HG02884 (cell line): ENCODE results near the gene KLHL7.
"Not testable (repeated sequence)": the region's sequence is repeated elsewhere in the genome, so short reads cannot be mapped to it uniquely, and the experiment has no call there.

ENCODE experiments used
- ATAC-seq: cut with Tn5 transposase; IDR thresholded peaks from one replicate; pipeline ENCODE4 v1.9.1; 2021; ENCODE audit warnings: mild to moderate bottlenecking, moderate library complexity; ENCODE audit not compliant: unreplicated experiment

KLHL7 gene

DNA sequence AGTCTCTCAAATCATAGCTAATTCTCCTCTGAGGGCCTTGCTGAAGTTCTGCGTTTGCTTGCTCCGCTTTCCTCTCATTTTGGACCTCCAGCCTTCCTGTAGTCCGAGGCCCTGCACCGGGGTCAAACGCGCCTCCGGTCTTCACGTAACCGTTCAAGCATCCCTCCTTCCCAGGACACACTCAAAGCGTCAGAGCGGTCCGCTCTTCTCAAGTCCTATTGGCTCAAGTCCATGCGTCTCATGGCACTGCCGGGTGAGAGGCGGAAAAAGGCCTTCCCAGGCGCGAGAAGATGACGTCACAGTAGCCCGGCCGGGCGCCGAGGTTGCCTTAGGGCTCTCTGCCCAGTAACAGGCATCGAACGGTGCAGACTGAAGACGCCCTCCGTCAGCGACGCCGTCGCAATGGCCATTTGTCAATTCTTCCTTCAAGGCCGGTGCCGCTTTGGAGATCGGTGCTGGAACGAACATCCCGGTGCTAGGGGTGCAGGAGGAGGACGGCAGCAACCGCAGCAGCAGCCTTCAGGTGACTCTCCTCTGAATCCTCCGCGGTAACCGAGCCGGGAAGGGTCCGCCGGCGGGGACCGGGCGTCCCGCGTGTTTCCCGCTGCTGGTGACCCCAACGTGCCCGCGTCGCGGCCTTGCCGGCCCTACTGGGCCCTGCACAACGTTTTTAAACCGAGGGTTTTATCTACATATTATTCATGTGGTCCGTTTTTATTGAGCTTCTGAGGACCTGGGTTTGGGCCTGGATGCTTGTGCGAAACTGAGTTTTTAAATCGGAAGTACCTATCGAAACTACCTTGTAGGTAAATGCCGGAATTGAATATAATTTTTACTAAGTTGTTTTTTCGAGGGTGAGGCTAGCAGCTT, 76.3 kb downstream of the KLHL7 start, which contains the start of gene NUP42:
Gene NUP42, plus strand, starts transcription at position 365 of the 870 bp plus-strand sequence. Its CDS starts 38 bp downstream, at position 403.
- ATAC-seq = peak; percentile 96

DNA sequence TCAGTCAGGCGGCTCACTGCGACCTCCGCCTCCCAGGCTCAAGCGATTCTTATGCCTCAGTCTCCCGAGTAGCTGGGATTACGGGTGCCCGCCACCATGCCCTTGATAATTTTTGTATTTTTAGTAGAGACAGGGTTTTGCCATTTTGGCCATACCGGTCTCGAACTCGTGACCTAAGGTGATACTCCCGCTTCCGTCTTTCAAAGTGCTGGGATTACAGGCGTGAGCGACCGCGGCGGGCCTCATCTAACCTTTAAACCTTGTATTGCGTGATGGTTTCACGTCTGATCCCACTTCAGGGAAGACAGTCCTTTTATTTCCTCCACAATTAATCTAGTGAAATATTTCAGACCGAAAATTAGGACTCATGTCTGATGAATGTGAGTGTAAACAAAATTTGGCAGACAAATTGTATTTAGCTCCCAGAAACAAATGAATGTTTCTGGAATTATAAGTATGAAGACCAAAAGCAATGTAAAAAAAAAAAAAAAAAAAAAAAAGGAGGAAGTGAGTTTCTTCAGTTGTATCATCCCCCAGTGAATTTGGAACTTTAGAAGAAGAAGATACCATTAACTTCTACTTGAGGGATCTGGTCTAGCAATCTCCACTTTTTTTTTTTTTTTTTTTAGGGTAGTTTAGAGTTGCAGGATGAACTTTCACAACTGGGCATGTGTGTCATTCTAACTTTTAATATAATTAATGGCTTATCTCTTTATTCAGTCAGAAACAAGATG, 77.9 kb downstream of the KLHL7 start:
- no peak for ATAC-seq

DNA sequence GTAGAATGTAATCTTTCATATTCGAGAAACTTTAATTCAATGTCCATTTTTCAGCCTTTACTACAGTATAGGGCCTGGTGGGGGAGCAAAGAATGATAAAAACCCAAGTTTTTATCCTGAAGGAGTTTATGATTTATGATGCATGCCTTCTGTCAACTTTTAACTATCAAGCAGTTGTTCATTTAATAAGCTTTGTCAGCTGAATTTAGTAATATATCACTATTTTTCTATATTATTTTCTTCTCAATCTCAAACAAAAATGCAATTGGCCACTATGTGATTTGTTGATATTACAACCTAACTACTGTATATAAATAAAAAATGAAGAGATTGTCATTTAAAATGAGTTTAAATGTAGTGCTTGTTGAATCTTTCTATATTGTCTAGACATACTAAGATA, 78.7 kb downstream of the KLHL7 start:
- no peak for ATAC-seq

DNA sequence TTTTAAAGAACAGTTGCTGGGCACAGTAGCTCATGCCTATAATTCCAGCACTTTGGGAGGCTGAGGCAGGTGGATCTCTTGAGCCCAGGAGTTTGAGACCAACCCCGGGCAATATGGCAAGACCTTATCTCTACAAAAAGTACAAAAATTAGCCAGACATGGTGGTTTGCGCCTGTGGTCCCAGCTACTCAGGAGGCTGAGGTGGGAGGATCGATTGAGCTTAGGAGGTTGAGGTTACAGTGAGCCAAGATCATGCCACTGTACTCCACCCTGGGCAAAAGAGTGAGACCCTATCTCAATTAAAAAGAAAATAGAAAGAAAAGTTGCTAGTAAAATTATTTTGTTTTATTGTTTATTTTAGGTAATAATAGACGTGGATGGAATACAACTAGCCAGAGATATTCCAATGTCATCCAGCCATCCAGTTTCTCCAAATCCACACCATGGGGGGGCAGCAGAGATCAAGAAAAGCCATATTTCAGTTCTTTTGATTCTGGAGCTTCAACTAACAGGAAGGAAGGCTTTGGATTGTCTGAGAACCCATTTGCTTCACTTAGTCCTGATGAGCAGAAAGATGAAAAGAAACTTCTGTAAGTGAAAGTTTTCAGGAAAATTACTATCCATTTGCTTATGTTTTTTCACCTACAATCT, 79.2 kb downstream of the KLHL7 start:
- ATAC-seq = no peak

DNA sequence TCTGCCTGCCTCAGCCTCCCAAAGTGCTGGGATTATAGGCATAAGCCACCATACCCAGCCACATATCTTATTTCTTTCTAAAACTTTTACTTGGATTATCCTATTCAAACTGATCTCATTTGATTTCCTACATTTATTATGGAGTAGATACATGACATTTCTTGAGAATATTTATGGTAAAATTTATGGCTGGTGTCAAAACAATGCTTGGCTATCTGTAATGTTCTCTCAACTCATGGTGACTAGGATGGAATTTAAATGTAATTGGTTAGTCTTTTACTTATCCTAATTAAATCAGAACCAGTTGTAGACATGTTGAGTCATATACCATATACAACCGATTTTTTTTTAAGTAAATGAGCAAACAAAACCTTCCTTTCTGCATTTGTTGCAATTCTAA, 80.4 kb downstream of the KLHL7 start:
- ATAC-seq = no peak

DNA sequence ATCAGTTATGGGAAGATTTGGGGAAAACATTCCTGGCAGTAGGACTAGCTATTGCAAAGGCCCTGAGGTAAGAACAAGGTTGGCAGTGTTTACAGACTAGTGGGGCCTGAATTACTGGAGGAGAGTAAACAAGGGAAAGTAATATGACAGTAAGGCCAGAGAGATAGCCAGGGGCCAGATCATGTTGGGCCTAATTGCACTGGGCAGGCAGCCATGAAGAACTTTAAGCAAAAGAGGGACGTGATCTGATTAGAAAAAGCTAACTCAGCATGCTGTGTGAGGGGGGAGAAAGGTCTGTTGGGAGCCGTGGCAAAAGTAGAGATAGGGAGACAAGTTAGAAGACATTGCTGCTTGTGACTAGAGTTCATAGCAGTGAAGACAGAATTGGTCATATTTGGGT, 85.4 kb downstream of the KLHL7 start:
- no peak for ATAC-seq

DNA sequence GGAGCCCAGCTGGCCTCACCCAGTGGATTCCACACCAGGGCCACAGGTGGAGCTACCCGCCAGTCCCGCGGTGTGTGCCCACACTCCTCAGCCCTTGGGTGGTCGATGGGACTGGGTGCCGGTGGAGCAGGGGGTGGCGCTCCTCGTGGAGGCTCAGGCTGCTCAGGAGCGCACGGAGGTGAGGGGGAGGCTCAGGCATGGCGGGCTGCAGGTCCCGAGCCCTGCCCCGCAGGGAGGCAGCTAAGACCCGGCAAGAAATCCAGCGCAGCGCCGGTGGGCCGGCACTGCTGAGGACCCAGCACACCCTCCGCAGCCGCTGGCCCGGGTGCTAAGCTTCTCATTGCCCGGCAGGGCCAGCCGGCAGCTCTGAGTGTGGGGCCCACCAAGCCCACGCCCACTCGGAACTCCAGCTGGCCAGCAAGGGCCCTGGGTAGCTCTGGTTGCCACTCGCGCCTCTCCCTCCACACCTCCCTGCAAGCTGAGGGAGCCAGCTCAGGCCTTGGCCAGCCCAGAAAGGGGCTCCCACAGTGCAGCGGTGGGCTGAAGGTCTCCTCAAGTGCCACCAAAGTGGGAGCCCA, 88.2 kb downstream of the KLHL7 start:
- ATAC-seq = not testable (repeated sequence)

DNA sequence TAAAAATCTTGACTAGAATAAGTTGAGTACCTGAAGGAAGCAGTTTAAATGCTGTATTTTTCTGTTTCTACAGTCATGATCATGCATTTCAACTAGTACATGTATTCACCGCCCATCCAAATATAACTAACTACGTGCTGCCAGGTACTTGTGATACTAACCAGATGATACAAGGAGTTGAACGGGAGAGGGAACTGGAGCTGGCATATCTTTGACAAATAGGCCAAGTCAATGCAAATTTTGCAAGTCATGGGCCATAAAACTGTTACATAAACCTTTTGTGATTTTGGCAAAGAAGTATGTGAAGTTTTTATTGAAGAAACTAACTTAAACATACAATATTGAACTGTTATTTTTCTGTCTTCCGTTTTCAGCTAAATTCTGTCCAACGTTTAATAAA, 90.7 kb downstream of the KLHL7 start:
- ATAC-seq = no peak

DNA sequence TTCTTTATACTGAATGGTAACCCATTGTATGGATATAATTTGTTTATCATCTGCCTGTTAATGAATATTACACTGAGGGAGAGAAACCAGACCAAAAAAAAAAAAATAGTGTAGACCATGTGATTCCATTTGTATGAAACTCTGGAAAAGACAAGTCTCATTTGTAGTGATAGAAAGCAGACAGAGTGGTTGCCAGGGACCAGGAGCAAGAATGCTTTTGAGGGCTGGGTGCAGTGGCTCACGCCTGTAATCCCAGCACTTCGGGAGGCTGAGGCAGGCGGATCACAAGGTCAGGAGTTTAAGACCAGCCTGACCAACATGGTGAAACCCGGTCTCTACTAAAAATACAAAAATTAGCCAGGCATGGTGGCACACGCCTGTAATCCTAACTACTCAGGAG, 92.2 kb downstream of the KLHL7 start:
- ATAC-seq = not testable (repeated sequence)

DNA sequence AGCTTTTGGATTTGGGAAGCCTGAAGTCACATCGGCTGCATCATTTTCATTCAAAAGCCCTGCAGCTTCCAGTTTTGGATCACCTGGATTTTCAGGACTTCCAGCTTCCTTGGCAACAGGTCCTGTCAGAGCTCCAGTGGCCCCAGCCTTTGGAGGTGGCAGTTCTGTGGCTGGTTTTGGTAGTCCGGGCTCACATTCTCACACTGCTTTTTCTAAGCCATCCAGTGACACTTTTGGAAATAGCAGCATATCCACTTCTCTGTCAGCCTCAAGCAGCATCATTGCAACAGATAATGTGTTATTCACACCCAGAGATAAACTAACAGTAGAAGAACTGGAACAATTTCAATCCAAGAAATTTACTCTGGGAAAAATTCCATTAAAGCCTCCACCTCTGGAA, 94.7 kb downstream of the KLHL7 start:
- ATAC-seq = no peak

DNA sequence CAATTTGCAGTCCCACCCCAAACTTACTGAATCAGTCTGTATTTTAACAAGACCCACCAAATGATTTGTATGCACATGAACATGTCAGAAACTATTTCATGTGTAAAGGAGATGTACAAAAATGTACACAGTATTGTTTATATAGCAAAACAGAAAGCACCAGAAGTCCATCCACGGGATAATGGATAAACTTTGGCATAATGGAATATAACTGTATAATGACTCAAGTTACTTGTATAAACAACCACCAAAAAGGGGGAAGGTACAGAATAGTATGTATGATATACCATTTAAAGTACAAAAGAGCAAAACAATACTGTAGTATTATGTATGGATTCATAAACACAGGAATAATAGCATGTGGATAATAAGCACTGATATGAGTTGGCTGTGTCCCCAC, 98.7 kb downstream of the KLHL7 start:
- ATAC-seq = no peak

DNA sequence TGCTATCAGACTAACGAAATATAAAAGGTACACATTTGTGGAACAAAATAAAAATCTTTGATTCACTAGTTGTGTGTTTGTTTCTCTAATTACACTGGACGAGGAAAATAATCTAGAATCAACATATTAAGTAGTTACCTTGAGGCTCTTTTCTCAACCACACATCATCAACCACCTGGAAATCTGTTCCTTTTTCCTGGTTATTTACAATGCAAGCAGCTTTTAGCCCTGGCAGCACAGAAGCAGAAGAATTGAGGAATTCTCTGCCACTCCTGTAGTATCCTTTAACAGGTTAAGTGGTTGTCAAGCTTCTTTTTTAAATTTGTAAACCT, 100.0 kb downstream of the KLHL7 start:
- no peak for ATAC-seq

DNA sequence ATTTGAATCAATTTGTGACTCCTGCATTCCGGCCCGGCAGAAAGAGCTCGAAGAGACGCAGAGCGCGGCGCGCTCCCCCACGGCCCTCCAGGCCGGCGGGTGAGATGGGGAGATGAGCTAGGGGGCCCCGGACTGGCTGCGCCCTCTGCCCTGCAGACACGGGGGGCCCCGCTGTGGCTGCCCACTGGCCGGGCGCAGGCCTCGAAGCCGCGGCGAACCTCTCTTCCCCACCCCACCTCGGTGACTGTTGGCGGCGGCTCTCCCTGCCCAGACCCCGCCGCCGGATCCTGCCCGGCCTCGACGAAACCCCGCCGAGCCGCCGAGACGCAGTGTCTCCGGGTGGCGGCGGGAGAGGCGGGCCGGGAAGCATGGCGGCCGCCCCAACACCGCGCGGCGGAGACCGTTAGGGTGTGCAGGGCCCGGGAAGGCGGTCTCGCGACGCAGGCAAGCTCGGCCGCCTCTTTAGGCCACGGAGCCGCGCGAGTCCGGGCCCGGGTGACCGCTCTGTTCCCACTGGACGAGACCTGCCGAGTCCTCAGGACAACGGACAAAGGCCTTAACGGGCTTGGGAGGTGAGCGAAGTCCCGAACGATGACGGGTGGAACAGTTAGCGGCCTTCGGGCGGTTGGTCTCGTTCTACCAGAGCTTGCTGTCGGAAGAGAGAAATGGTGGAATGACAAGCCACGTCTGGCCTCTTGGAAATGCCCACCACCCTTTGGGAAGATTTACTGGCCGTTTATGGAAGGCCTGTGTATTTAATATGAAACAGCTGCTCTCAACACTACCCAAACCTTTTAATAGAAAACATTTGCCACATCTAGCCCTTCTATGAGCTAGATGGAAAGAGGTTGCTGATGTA, 100.6 kb downstream of the KLHL7 start:
- no peak for ATAC-seq

DNA sequence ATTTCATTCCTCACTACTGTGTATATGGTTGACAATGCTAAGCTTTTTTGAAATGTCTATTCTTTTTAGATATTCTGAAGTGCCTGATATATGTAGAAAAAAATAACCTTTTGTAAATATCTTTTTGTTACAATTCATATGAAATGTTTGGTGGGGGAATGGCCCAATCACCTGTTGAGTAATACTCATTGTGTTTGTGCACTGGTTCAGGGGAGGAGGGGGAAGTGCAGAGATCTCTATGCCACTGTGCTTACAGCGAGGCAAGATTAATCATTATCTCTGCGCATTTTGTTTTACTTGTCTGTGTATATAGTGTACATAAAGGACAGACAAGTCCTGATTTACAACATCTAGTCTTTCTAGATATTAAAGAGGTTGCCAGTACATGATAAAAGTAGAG, 101.4 kb downstream of the KLHL7 start:
- no peak for ATAC-seq

DNA sequence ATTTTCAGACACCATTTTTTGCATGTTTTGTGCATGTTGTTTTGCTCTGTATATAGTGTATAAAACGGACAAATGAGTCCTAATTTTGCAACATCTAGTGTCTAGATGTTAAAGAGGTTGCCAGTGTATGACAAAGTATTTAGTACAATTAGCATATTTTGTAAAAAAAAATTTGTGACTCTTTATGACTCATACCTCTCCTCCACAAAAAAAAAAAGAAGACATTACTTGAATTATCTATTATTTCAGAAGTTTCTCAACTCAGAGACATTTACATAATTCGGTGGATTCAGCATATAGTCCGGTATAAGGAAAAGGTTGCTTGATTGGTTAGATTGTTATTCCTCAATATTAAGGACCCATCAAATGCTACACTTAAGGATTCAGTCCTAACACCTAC, 102.3 kb downstream of the KLHL7 start:
- no peak for ATAC-seq

DNA sequence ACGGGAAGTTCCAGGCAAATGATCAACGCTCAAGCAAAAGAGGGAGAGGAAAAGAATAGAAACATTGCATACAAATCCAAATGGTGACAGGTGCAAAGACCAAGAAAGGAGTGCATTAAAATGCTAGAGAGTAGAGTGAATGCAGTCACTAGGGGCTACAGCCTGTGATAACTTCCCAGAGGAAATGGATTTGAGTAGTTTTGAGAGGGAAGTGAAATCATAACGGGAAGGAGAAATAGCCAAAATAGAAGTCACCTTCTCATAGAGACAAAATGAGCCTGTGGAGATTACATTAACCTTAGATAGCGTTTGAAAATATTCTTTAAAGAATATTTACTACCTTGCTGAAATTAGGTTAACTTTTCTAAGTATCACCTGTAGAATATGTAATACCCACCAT, 102.7 kb downstream of the KLHL7 start:
- no peak for ATAC-seq

DNA sequence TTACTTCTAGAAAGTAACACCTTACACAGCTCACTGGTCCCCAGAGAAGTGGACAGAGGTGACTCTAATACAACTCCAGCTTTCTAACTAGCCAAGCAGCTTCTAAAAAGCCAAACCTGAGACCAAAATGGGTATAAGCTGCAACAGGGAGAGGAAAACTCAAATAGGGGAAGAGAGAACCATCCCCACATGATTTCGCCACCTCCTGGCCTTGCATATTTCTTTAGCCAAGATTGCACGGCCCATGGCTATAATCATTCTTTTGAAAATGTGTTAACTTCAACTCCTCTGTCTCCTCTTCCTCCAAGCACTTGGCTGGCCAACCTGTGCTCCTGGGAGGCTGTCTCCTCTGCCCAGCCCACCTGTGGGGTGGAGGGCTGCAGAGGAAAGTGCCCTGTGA, 104.9 kb downstream of the KLHL7 start:
- ATAC-seq = no peak

DNA sequence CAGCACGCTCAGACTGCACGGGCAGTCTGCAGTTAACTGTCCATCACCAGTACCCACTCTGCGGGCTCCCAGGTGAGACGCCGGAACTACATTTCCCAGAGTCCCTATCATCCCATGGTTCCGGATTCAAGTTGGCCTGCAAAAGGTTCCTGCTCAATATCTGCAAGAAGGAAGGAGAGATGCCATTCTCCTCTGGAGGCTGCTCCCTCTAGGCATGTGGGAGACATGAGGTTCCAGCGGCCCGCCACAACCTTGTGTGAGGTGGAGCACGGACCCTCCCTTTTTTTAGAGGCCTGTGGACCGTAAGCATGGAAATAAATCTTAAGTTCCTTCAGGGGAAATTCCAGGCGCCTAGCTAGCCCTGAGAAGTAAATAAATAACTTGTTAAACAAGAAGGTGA, 106.0 kb downstream of the KLHL7 start:
- ATAC-seq = no peak

DNA sequence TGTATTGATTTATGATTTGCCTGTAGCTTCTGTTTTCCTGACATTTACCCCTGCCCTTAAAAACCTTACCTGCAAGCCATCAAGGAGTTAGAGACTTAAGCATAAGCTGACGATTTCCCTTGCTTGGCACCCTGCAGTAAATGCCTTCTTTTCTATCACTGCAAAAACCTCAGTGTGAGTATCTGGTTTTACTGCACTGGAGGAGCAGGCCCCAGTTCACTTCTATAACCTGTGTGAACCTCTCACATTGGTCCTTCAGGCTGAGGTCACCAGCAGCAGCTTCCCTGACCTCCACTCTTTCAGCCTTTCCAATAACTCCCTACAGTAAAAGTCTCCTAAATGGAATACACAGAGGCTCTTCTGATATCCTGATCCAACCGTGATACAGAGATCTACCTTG, 106.8 kb downstream of the KLHL7 start:
- no peak for ATAC-seq

DNA sequence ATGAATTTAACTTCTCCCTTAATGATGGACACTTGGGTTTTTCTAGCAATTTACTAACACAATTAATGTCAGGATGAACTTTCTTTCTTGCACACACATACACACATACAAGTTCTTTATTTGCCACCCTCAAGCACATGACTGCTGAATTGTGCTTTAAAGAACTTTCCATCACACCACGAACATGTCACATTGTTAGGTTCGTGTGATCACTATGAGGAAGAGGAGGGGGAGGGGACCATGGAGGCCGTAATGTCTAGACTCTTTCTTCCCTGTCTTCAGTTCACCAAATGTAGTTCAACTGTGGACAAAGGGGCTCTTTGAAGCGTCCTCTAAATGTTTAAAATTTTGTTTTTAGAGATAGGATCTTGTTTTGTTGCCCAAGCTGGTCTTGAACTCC, 107.3 kb downstream of the KLHL7 start:
- ATAC-seq = no peak

DNA sequence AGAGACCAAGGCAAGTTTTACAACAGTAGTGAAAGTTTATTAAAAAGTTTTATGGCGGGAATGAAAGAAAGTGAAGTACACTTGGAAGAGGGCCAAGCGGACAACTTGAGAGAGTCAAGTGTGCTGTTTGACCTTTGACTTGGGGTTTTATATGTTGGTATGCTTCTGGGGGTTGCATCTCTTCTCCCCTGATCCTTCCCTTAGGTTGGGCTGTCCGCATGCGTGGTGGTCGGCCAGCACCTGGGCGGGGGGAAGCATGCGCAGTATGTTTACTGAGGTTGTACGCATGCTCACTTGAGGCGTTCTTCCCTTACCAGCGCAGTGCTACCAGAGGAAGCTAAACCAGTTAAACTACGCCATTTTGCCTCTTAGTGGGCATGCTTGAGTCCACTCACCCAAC, 108.2 kb downstream of the KLHL7 start:
- ATAC-seq = no peak
